HG03558 (cell line): ENCODE results near the gene TBL3.

Source experiments
- ATAC-seq: cut with Tn5 transposase; IDR thresholded peaks from one replicate; pipeline ENCODE4 v1.9.1; 2021; ENCODE audit warnings: moderate number of reproducible peaks; ENCODE audit not compliant: unreplicated experiment; ENCODE audit errors: extremely low read depth

The TBL3 gene

GRCh38 chr16:2031081-2031577 lies 59.3 kb downstream of the TBL3 start:
- ATAC-seq, result no peak
